ENCODE measurements around the gene TNRC6C. TPM values are rescaled to one million over a fixed set of nuclear protein-coding genes. Genes with fewer than 3 reads are reported as not detected.
A peak's percentile ranks its signal among the peaks of the same experiment; 100 is the strongest.

TNRC6C gene
- polyA plus RNA-seq, 1 donor (not counting 4 experiments of a cell fraction or from before 2014, with no cell fraction given) = 0.34 TPM

- peaks cover 47% of the 10 kb centered on the region for H3K27me3 ChIP-seq (ENCODE audit: control insufficient read depth, extremely low read depth, insufficient read depth, low read length)
Measured at GRCh38 chr17:77958716-77959125, 218 bp downstream of the TNRC6C start.

GRCh38 chr17:77959126-77959925, 823 bp downstream of the TNRC6C start:
- Histone ChIP-seq H3K27me3 (ENCODE audit: control insufficient read depth, extremely low read depth, insufficient read depth, low read length) (peaks cover 41% of the 10 kb centered on the region), H3K9me3 (ENCODE audit: control insufficient read depth, low read depth, low read length) (no peaks in the 10 kb centered on the region), H3K27ac (ENCODE audit: control insufficient read depth, insufficient read depth, low read length) (no peak overlapping the region), H3K9me1 (ENCODE audit: control insufficient read depth, extremely low read depth, insufficient read depth, low read length) (no peaks in the 10 kb centered on the region), H2AFZ (ENCODE audit: control insufficient read depth, low read length) (no peak overlapping the region), H3K4me1 (ENCODE audit: control insufficient read depth, extremely low read depth, insufficient read depth, low read length) (no peaks in the 10 kb centered on the region), H3K4me2 (ENCODE audit: control insufficient read depth, extremely low read depth, insufficient read depth, low read depth, low read length) (peak overlapping the region; percentile 82), H4K20me1 (ENCODE audit: control insufficient read depth, extremely low read depth, insufficient read depth, low read length) (no peaks in the 10 kb centered on the region), H3K36me3 (ENCODE audit: control insufficient read depth in 2 of 2, extremely low read depth in 1 of 2, insufficient read depth in 2 of 2, low read length in 2 of 2) (no peaks in the 10 kb centered on the region), H3K4me3 (ENCODE audit: control insufficient read depth in 2 of 3, extremely low read depth in 1 of 3, insufficient read depth in 2 of 3, low read depth in 1 of 3, low read length in 3 of 3) (peak overlapping the region; percentile 44 to 76 (median 68)), H3K79me2 (ENCODE audit: control insufficient read depth, insufficient read depth, low read length) (no peaks in the 10 kb centered on the region), H3K9ac (ENCODE audit: control insufficient read depth, extremely low read depth, insufficient read depth, low read length) (peak overlapping the region; percentile 19)
- TF ChIP-seq EZH2 (IDR thresholded peaks at IDR 0.05; ENCODE audit: low read length) (peak; percentile 85), CTCF (optimal IDR thresholded peaks at IDR 0.05 in 1 of 3, IDR thresholded peaks at IDR 0.05 in 1 of 3, conservative IDR thresholded peaks at IDR 0.05 in 1 of 3; ENCODE audit: extremely low read depth in 1 of 3, insufficient read depth in 2 of 3, low read length in 3 of 3) (no peak)
- DNase-seq (ENCODE audit: low read depth, low spot score) = no peak
- no peak for FAIRE-seq
- dilution Hi-C loops (cut with MboI; ENCODE audit: extremely low pct_ligation_motif_present, low sequenced_read_pairs) = no loop called here

More at GRCh38 chr17:77958716-77959125, 218 bp downstream of the TNRC6C start:
- H3K9me1 ChIP-seq (ENCODE audit: control insufficient read depth, extremely low read depth, insufficient read depth, low read length) = no peaks in the 10 kb centered on the region
- FAIRE-seq = no peak
- no peak overlapping the region for H3K27ac ChIP-seq (ENCODE audit: control insufficient read depth, insufficient read depth, low read length)
- H3K4me2 ChIP-seq (ENCODE audit: control insufficient read depth, extremely low read depth, insufficient read depth, low read depth, low read length) = no peak overlapping the region
- no peak overlapping the region for H2AFZ ChIP-seq (ENCODE audit: control insufficient read depth, low read length)
- no peaks in the 10 kb centered on the region for H3K4me1 ChIP-seq (ENCODE audit: control insufficient read depth, extremely low read depth, insufficient read depth, low read length)
- H4K20me1 ChIP-seq (ENCODE audit: control insufficient read depth, extremely low read depth, insufficient read depth, low read length) = no peaks in the 10 kb centered on the region
- H3K9ac ChIP-seq (ENCODE audit: control insufficient read depth, extremely low read depth, insufficient read depth, low read length) = peak overlapping the region; percentile 26
- TF ChIP-seq CTCF (optimal IDR thresholded peaks at IDR 0.05 in 1 of 3, IDR thresholded peaks at IDR 0.05 in 1 of 3, conservative IDR thresholded peaks at IDR 0.05 in 1 of 3; ENCODE audit: extremely low read depth in 1 of 3, insufficient read depth in 2 of 3, low read length in 3 of 3) = no peak
- TF ChIP-seq EZH2 (IDR thresholded peaks at IDR 0.05; ENCODE audit: low read length) = no peak
- dilution Hi-C loops (cut with MboI; ENCODE audit: extremely low pct_ligation_motif_present, low sequenced_read_pairs) = no loop called here
- H3K36me3 ChIP-seq (ENCODE audit: control insufficient read depth in 2 of 2, extremely low read depth in 1 of 2, insufficient read depth in 2 of 2, low read length in 2 of 2) = no peaks in the 10 kb centered on the region
- H3K4me3 ChIP-seq (ENCODE audit: control insufficient read depth in 2 of 3, extremely low read depth in 1 of 3, insufficient read depth in 2 of 3, low read depth in 1 of 3, low read length in 3 of 3) = peak overlapping the region in 2 of 3 experiments; percentile 43 to 50
- no peaks in the 10 kb centered on the region for H3K79me2 ChIP-seq (ENCODE audit: control insufficient read depth, insufficient read depth, low read length)
- H3K9me3 ChIP-seq (ENCODE audit: control insufficient read depth, low read depth, low read length) = no peaks in the 10 kb centered on the region
- DNase-seq (ENCODE audit: low read depth, low spot score) = no peak

Measured in keratinocyte (primary cell).